ENCODE data around the gene ABI1.

The ABI1 gene

DNA sequence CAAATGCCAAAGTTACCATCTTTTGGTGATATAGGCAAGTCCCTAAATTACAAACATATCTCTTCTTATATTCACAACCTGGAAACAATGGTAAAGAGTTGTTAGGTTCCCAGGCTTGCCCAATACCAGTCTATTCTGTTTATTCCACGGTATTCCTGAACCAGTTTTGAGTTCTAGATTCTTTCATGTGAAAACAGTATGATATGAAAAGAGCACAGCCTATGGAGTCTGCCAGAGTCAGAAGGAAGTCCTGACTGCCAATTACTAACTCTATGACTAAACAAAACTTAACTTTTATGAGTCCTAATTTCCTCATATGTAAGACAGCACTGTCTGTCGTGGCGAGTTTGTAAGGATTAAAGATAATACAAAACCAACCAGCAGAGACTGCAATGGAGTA is 5.6 kb downstream of the ABI1 start:
- no peak for DNase-seq (ENCODE audit: low read depth in 2 of 2, low spot score in 1 of 2)

GRCh38 chr10:26854524-26854923 is 6.2 kb downstream of the ABI1 start:
- DNase-seq (ENCODE audit: low read depth in 2 of 2, low spot score in 1 of 2) = no peak

- DNase-seq (ENCODE audit: low read depth in 2 of 2, low spot score in 1 of 2) = no peak
Observed at GRCh38 chr10:26844396-26844975, 16.3 kb downstream of the ABI1 start.

DNA sequence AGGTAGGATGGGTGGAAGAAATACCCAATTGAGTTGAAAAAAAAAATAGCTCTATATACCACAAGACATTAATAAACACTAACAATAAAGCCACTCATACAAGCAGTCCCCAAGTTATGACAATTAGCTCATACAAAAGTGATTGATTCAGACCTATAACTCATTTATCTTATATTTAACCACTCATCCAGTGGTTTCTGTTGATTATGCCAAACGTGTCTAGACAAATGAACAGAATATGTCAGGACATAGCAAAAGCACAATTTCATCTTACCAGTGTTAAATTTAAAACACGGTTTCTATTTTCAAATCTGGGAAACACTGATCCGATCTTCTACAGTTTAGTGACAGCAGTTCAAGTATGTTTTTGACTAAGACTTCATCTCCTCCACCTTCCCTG is 17.0 kb downstream of the ABI1 start:
- no peak for DNase-seq (ENCODE audit: low read depth in 2 of 2, low spot score in 1 of 2)

DNA sequence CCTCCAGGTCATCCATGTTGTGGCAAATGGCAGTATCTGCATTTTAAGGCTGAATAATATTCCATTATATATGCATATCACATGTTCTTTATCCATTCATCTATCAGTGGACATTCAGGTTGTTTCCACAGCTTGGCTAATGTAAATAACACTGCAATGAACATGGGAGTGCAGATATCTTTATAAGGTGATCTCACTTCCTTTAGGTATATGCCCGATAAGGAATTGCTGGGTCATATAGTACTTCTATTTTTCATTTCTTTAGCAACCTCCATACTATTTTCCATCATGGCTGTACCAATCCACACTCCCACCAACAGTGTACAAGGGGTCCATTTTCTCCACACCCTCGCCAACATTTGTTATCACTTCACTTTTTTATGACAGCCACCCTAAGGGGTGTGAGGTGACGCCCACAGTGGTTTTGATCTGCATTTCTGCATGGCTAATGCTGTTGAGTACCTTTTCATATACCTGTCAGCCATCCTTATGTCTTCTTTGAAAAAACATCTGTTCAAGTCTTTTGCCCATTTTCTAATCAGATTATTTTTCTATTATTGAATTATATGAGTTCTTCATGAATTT is 18.9 kb downstream of the ABI1 start:
- DNase-seq (ENCODE audit: low read depth in 2 of 2, low spot score in 1 of 2) = no peak

DNA sequence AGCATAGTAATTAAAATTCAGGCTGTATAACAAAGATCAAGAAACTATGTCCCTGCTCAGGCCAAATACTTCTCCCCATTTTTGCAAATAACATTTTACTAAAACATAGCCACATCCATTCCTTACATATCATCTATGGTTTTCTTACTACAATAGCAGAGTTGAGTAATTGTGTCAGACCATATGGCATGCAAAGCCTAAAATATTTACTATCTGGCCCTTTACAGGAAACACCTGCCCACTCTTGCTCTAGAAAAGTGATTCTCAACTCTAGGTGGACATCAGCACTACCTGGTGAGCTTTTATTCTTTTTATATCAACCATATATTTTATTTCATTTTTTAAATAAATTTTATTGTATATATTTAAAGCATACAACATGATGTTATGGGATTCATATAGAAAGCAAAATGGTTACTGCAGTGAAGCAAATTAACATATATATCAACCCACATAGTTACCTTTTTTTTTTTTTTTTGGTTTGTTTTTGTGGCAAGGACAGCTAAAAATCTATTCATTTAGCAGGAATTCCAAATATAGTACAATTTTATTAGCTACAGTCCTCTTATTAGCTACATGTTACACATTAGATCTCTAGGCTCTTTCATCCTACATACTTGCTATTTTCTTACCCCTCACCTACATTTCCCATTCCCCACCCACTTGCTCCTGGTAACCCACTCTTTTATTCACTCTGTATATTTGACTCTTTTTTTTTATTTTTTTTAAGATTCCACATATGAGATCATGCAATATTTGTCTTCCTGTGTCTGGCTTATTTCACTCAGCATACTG is 19.6 kb downstream of the ABI1 start:
- DNase-seq (ENCODE audit: low read depth in 2 of 2, low spot score in 1 of 2) = no peak

DNA sequence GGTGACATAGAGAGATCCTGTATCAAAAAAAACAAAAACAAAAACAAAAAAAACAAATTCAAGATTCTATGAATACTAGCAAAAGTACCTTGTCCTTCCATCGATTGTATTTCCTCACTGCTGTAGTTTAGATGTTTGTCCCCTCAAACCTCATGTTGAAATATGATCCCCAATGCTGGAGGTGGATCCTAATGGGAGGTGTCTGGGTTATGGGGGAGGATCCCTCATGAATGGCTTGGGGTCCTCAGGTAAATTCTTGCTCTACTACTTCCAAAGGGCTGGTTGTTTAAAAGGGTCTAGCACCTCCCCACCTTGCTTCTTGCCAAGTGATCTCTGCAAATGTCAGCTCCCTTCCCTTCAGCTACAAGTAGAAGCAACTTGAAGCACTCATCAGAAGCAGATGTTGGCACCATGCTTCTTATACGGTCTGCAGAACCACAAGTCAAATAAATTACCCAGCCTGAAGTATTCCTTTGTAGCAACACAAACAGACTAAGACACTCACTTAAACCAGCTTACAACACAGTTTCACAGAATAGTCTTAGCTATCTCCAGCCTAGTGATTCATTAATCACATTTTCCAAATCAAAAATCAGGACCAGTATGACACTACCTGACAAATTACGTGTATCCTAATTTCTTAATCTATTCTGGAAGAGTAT is 20.7 kb downstream of the ABI1 start:
- no peak for DNase-seq (ENCODE audit: low read depth in 2 of 2, low spot score in 1 of 2)

- no peak for DNase-seq (ENCODE audit: low read depth in 2 of 2, low spot score in 1 of 2)
Observed at GRCh38 chr10:26837139-26837538, 23.6 kb downstream of the ABI1 start.

DNA sequence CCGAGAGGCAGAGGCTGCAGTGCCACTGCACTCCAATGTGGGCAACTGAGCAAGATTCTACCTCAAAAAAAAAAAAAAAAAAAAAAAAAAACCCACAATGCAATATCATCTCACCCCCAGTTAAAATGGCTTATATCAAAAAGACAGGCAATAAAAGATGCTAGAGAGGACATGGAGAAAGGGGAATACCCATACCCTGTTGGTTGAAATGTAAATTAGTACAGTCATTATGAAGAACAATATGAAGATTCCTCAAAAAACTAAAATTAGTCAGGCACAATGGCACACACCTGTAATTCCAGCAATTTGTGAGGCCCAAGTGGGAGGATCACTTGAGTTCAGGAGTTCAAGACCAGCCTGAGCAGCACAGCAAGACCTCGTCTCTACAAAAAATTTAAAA is 25.7 kb downstream of the ABI1 start:
- DNase-seq (ENCODE audit: low read depth in 2 of 2, low spot score in 1 of 2) = no peak

GRCh38 chr10:26832960-26833359 is 27.8 kb downstream of the ABI1 start:
- no peak for DNase-seq (ENCODE audit: low read depth in 2 of 2, low spot score in 1 of 2)

DNA sequence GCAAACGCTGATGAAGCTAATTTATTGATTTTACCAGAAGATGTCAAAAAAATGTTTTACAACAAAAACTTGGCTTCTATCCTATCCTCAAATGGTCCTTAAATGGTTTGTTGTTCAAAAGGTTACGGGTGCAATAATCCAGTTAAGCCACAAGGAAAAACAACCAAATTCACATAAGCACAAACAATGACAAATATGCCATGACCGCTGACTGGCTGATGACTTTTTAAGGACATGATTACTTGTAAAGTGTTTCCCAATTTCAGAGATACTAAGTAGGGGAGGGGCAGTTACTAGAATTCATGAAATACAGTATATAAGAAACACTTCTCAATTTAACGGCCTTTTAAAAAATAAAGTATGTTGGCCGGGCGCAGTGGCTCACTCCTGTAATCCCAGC is 28.8 kb downstream of the ABI1 start:
- DNase-seq (ENCODE audit: low read depth in 2 of 2, low spot score in 1 of 2) = no peak

DNA sequence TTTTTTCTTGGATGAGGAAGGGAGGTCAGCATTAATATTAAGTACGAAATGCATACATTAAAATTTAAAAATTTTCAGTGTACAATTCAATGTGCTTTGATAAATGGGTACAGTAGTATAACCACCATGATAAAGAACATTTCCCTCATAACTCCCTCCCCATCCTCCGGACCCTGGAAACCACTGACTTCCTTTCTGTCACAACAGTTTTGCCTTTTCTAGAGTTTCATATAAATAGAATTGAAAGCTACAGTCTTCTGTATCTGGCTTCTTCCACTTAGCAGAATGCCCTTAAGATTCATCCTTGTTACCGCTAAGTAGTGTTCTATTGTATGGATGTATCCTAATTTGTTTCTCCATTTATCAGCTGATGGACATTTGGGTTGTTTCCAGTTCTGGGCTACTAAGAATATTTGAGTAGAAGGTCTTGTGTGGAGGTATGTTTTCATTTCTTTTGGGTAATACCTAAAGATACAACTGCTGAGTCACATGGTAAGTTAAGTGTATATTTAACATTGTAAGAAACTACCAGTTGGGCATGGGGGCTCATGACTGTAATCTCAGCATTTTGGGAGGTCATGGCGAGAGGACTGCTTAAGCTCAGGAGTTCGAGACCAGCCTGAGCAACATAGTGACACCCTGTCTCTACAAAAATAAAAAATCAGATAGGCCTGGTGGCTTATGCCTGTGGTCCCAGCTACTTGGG is 30.8 kb downstream of the ABI1 start:
- no peak for DNase-seq (ENCODE audit: low read depth in 2 of 2, low spot score in 1 of 2)

DNA sequence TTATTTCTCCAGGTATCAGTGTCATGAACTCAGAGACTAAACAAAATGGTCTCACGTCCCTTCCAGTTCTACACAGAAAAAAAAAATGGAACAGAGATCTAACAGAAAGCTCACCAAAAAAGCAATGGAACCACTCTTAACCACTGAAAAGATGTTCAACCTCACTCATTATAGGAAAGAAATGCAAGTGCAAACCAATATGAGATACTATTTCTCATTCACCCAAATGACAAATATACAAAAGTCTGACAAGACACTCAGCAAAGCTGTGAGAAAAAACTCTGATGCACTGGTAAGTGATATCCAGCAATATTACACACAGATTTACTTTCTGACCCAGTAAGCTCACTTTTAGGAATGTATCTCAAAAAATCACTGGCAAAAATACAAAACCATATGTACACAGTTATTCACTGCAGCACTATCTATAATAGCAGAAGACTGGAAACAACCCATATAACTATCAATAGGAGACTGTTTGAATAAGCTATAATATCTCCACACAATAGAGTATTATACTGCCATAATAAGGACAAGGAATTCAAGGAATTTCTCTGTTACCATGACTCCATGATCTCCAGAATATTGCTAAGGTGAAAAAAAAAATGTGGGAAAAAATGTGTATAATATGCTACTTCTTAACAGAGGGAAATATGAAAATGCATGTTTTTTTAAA is 36.6 kb downstream of the ABI1 start:
- DNase-seq (ENCODE audit: low read depth in 2 of 2, low spot score in 1 of 2) = no peak

- no peak for DNase-seq (ENCODE audit: low read depth in 2 of 2, low spot score in 1 of 2)
Observed at GRCh38 chr10:26821699-26822570, 38.8 kb downstream of the ABI1 start.

GRCh38 chr10:26815500-26815899 is 45.3 kb downstream of the ABI1 start:
- no peak for DNase-seq (ENCODE audit: low read depth in 2 of 2, low spot score in 1 of 2)

DNA sequence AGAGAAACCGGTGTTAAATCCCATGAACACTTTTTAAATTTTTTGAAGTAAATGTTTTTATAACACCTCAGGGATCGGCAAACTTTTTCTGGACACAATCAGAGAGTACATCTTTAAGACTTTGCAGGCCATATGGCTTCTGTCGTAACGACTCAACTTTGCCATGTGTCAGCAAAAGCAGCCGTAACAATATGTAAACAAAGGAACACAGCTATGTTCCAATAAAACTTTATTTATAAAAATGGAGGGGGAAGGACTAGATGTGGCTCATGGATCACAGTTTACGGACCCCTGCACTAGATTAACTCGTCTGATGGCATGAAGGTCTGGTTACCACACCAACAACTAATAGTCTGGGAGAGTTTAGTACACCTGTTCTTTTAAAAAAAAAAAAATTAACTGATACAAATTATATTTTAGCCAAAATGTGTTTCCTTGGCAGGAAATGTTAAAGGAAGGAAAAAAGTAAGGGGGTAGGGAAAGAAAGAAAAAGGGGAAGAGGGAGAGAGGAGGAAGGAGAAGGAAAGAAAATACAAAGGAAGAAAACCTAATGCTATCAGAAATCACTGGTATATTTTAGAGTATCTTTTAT is 50.2 kb downstream of the ABI1 start:
- DNase-seq (ENCODE audit: low read depth in 2 of 2, low spot score in 1 of 2) = no peak

DNA sequence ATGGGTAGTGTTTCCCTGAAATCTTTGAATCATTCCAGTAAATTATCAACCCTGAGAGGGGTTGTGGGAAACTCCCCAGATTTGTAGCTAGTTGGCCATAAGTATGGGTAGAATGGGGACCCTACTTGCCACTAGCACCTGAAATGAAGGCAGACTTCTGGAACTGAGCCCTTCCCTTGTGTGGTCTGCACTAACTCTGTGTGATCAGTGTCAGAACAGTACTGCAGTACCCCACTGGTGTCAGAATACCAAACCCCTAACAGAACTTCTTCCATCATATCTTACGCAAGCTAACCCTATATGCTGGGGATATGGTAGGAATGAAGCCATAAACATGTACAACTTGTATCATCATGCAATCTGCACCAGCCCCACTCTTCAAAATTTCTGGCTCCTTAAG is 50.8 kb downstream of the ABI1 start:
- DNase-seq (ENCODE audit: low read depth in 2 of 2, low spot score in 1 of 2) = no peak

GRCh38 chr10:26807532-26807931 is 53.2 kb downstream of the ABI1 start:
- no peak for DNase-seq (ENCODE audit: low read depth in 2 of 2, low spot score in 1 of 2)

- DNase-seq (ENCODE audit: low read depth in 2 of 2, low spot score in 1 of 2) = no peak
Observed at GRCh38 chr10:26806557-26806956, 54.2 kb downstream of the ABI1 start.

Measured in stimulated activated CD8-positive, alpha-beta memory T cell treated with anti-CD3 and anti-CD28 coated beads, Interleukin-4, amount 100 ng/mL, for 4 hours (primary cell).